Left lung (tissue), 10 donors: ENCODE data around the gene OR10G7. TPM values are rescaled to one million over a fixed set of nuclear protein-coding genes. Genes with fewer than 3 reads are reported as not detected.

Experiments used
- ATAC-seq: fragments of 200-7000 bp; cut with Tn5 transposase; one replicate; pipeline ENCODE4 v1.9.1; 2020; ENCODE audit warnings: moderate library complexity
- DNase-seq, 4 donors: peaks; one replicate each; pipeline ENCODE4 v3.0.0-alpha.2; 2013 to 2020
- H3K27ac ChIP-seq, 2 donors: fragments of 200-600 bp; sonication (generic) in 1 of 2; one replicate each; pipeline versions ENCODE4 v1.5.0 to v1.8.0; 2020 to 2021
- H3K27me3 ChIP-seq, 2 donors: fragments of 200-600 bp; sonication (generic) in 1 of 2; one replicate each; pipeline versions ENCODE4 v1.5.0 to v1.8.0; 2020 to 2021
- H3K36me3 ChIP-seq, 2 donors: fragments of 200-600 bp; sonication (generic) in 1 of 2; one replicate each; pipeline versions ENCODE4 v1.5.0 to v1.8.0; 2020 to 2021
- H3K4me1 ChIP-seq, 2 donors: fragments of 200-600 bp; one replicate each; pipeline ENCODE4 v1.8.0; 2021
- H3K4me3 ChIP-seq, 2 donors: fragments of 200-600 bp; sonication (generic) in 1 of 2; one replicate each; pipeline versions ENCODE4 v1.5.0 to v1.8.0; 2020 to 2021; ENCODE audit warnings: mild to moderate bottlenecking in 1 of 2
- H3K9me3 ChIP-seq, 2 donors: fragments of 200-600 bp; sonication (generic) in 1 of 2; one replicate each; pipeline versions ENCODE4 v1.5.0 to v1.8.0; 2020 to 2021
- intact Hi-C, 2 donors: fragments of 100-400 bp; cut with DNase I; formaldehyde crosslinking; loops; one replicate each; pipeline versions ENCODE4 v1.11.2 to v1.14.2; 2022
- polyA plus RNA-seq, 6 donors: library from polyadenylated mRNA; unstranded; fragments of 120-200 nt; gene quantifications; one replicate each; pipeline ENCODE4 v1.2.1, GENCODE V29; 2013; ENCODE audit not compliant: insufficient read length in 6 of 6
- total RNA-seq, 2 donors: library from RNA; stranded (reverse); fragmentation: NEBNext Ultra II Directional; extraction: Animal tissue kit (Norgen Biotek cat#: 25700); gene quantifications; one replicate each; pipeline ENCODE4 v1.2.1, GENCODE V29; 2021
- TF ChIP-seq, protein P1 (sequence below), 2 donors: fragments of 200-600 bp; sonication (generic) in 1 of 2; IDR thresholded peaks; one replicate each; pipeline versions ENCODE4 v1.5.0 to v1.8.0; 2021; ENCODE audit warnings: antibody characterized with exemption in 2 of 2
- donor health status: DM: no; HTN: yes; CAD: no.
- donor health status: DM: no; HTN: no; CAD: no.

OR10G7 gene
- total and polyA plus RNA-seq, 8 donors = not detected

- intact Hi-C loops = loop anchor here in 1 of 2 donors (10.0 kb wide), 1 partner anchor 124 kb away; no protein-coding TSS in a partner anchor
- H3K4me3 ChIP-seq = no peak overlapping the region
- ATAC-seq (peak; percentile 83), DNase-seq (peak; percentile 66 to 86 (median 72))
- peaks cover 6 to 20% of the 10 kb centered on the region in 2 donors for H3K4me1 ChIP-seq
- H3K27ac ChIP-seq = peak overlapping the region in 1 of 2 donors; percentile 38
- no peaks in the 10 kb centered on the region for H3K36me3 ChIP-seq
- no peaks in the 10 kb centered on the region for H3K9me3 ChIP-seq
- H3K27me3 ChIP-seq = peaks cover 0 to 36% of the 10 kb centered on the region in 2 donors
- TF ChIP-seq, protein P1, sequence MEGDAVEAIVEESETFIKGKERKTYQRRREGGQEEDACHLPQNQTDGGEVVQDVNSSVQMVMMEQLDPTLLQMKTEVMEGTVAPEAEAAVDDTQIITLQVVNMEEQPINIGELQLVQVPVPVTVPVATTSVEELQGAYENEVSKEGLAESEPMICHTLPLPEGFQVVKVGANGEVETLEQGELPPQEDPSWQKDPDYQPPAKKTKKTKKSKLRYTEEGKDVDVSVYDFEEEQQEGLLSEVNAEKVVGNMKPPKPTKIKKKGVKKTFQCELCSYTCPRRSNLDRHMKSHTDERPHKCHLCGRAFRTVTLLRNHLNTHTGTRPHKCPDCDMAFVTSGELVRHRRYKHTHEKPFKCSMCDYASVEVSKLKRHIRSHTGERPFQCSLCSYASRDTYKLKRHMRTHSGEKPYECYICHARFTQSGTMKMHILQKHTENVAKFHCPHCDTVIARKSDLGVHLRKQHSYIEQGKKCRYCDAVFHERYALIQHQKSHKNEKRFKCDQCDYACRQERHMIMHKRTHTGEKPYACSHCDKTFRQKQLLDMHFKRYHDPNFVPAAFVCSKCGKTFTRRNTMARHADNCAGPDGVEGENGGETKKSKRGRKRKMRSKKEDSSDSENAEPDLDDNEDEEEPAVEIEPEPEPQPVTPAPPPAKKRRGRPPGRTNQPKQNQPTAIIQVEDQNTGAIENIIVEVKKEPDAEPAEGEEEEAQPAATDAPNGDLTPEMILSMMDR (IDR thresholded peaks at IDR 0.05) = peak; percentile 66 to 76
These were observed 29.9 kb upstream of the OR10G7 start for GRCh38 chr11:124070915-124071622.

- peak; percentile 87 for ATAC-seq
- Histone ChIP-seq H3K36me3 (no peaks in the 10 kb centered on the region), H3K4me3 (peak overlapping the region in 1 of 2 donors; percentile 7), H3K27me3 (peaks cover 0 to 32% of the 10 kb centered on the region in 2 donors), H3K4me1 (peaks cover 6 to 14% of the 10 kb centered on the region in 2 donors), H3K9me3 (no peaks in the 10 kb centered on the region), H3K27ac (no peak overlapping the region)
- TF ChIP-seq, protein P1 (IDR thresholded peaks at IDR 0.05) = peak; percentile 40 to 55
- intact Hi-C loops = loop anchor here in 1 of 2 donors (10.0 kb wide), 1 partner anchor 125 kb away; no protein-coding TSS in a partner anchor
- DNase-seq = peak; percentile 30 to 82 (median 64)
These were observed 28.6 kb upstream of the OR10G7 start for GRCh38 chr11:124069429-124070401.

DNA sequence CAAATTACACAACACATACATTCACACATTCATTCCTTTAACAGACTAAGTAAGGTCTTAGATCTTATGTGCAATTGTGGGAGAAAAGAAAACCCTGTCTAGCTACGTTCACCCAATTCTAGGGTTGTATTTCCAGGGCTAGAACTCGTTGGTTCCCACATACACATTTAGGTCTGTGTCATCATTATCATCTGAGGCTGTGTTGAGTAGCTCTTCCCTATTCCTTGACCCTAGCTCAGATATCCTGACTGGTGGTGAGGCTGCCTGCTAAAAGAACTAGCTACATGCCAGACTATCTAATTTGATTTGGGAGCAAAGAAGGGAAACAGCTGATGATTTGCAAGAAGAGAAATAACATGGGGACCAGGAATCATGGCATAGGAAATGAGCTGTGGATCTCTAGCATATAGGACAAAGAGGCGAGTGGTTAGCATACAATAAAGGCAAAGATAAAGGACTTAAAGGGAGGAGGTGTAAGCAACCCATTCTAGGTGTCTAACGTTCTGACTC lies 27.5 kb upstream of the OR10G7 start:
- Histone ChIP-seq H3K9me3 (no peaks in the 10 kb centered on the region), H3K27ac (no peak overlapping the region), H3K4me3 (no peak overlapping the region), H3K36me3 (no peaks in the 10 kb centered on the region), H3K4me1 (peaks cover 6 to 14% of the 10 kb centered on the region in 2 donors), H3K27me3 (peaks cover 0 to 38% of the 10 kb centered on the region in 2 donors)
- DNase-seq = no peak
- no peak for ATAC-seq
- TF ChIP-seq, protein P1 (IDR thresholded peaks at IDR 0.05) = no peak
- intact Hi-C loops = no loop called here

- Histone ChIP-seq H3K9me3 (no peaks in the 10 kb centered on the region), H3K4me3 (no peak overlapping the region), H3K4me1 (no peaks in the 10 kb centered on the region), H3K27me3 (no peaks in the 10 kb centered on the region), H3K36me3 (no peaks in the 10 kb centered on the region), H3K27ac (no peak overlapping the region)
- intact Hi-C loops = no loop called here
- no peak for ATAC-seq
- TF ChIP-seq, protein P1 (IDR thresholded peaks at IDR 0.05) = no peak
- DNase-seq = no peak
These were observed 11.8 kb upstream of the OR10G7 start for GRCh38 chr11:124052966-124053365.
